ENCODE data around the gene RABL2A.
A peak's percentile ranks its signal among the peaks of the same experiment; 100 is the strongest.
"Not testable (repeated sequence)": the region's sequence is repeated elsewhere in the genome, so short reads cannot be mapped to it uniquely, and the experiment has no call there.

Gene RABL2A

GRCh38 chr2:113598738-113599137 is 28.3 kb upstream of the RABL2A start:
- not testable (repeated sequence) for H3K36me3 ChIP-seq, H3K9ac ChIP-seq, H3K4me3 ChIP-seq, H3K4me1 ChIP-seq, H3K4me2 ChIP-seq, H3K27me3 ChIP-seq, H4K20me1 ChIP-seq, H3K27ac ChIP-seq
- peaks cover 0 to 10% (median 2%) of the 10 kb centered on the region in 11 experiments; a peak in 8 of 22 replicates for H3K9me3 ChIP-seq (replicated peaks in 1 of 11)

GRCh38 chr2:113599208-113599607 is 27.9 kb upstream of the RABL2A start:
- not testable (repeated sequence) for H3K36me3 ChIP-seq, H3K4me1 ChIP-seq, H3K9ac ChIP-seq, H4K20me1 ChIP-seq, H3K4me3 ChIP-seq, H3K27me3 ChIP-seq, H3K27ac ChIP-seq, H3K4me2 ChIP-seq
- peaks cover 0 to 13% (median 3%) of the 10 kb centered on the region in 11 experiments; a peak in 8 of 22 replicates for H3K9me3 ChIP-seq (replicated peaks in 1 of 11)

GRCh38 chr2:113602040-113602769 is 24.9 kb upstream of the RABL2A start:
- H3K36me3 ChIP-seq, H4K20me1 ChIP-seq, H3K4me2 ChIP-seq, H3K27ac ChIP-seq, H3K27me3 ChIP-seq, H3K4me1 ChIP-seq, H3K4me3 ChIP-seq, H3K9ac ChIP-seq: not testable (repeated sequence)
- H3K9me3 ChIP-seq (replicated peaks in 1 of 11): peaks cover 0 to 13% (median 3%) of the 10 kb centered on the region in 11 experiments; a peak in 8 of 22 replicates

- no peak overlapping the region for H3K4me2 ChIP-seq
Observed at GRCh38 chr2:113602869-113603466, 24.1 kb upstream of the RABL2A start.

GRCh38 chr2:113603467-113604084 is 23.5 kb upstream of the RABL2A start:
- Histone ChIP-seq H3K9ac (peak overlapping the region; percentile 49 to 75 (median 69); a peak in 18 of 22 replicates), H3K4me3 (peak overlapping the region; percentile 38 to 65 (median 50); a peak in 18 of 20 replicates), H3K9me3 (replicated peaks in 1 of 11) (peaks cover 0 to 13% (median 3%) of the 10 kb centered on the region in 11 experiments; a peak in 8 of 22 replicates), H3K27ac (peak overlapping the region in 8 of 11 experiments; percentile 48 to 68 (median 63); a peak in 16 of 22 replicates)
- not testable (repeated sequence) for H3K4me2 ChIP-seq, H4K20me1 ChIP-seq, H3K27me3 ChIP-seq, H3K36me3 ChIP-seq, H3K4me1 ChIP-seq

More at GRCh38 chr2:113602869-113603466, 24.1 kb upstream of the RABL2A start:
- Histone ChIP-seq H3K36me3 (no peaks in the 10 kb centered on the region), H3K27me3 (no peaks in the 10 kb centered on the region), H3K4me1 (no peaks in the 10 kb centered on the region), H3K4me3 (peak overlapping the region in 8 of 10 experiments; percentile 38 to 60 (median 48); a peak in 15 of 20 replicates), H4K20me1 (no peaks in the 10 kb centered on the region), H3K27ac (peak overlapping the region in 2 of 11 experiments; percentile 53 to 58; a peak in 5 of 22 replicates), H3K9ac (peak overlapping the region in 9 of 11 experiments; percentile 46 to 62 (median 57); a peak in 7 of 22 replicates), H3K9me3 (replicated peaks in 1 of 11) (peaks cover 0 to 13% (median 3%) of the 10 kb centered on the region in 11 experiments; a peak in 8 of 22 replicates)
- no peak for TF ChIP-seq Cebpa-rat (IDR thresholded peaks at IDR 0.05)

- not testable (repeated sequence) for H3K27me3 ChIP-seq, H4K20me1 ChIP-seq, H3K4me2 ChIP-seq, H3K4me1 ChIP-seq, H3K36me3 ChIP-seq
- H3K9ac ChIP-seq: peak overlapping the region in 9 of 11 experiments; percentile 43 to 75 (median 71); a peak in 16 of 22 replicates
- peak overlapping the region in 8 of 11 experiments; percentile 48 to 68 (median 63); a peak in 14 of 22 replicates for H3K27ac ChIP-seq
- peaks cover 0 to 13% (median 3%) of the 10 kb centered on the region in 11 experiments; a peak in 8 of 22 replicates for H3K9me3 ChIP-seq (replicated peaks in 1 of 11)
- peak overlapping the region; percentile 32 to 65 (median 50); a peak in 18 of 20 replicates for H3K4me3 ChIP-seq
Observed at GRCh38 chr2:113604085-113604477, 23.0 kb upstream of the RABL2A start.

DNA sequence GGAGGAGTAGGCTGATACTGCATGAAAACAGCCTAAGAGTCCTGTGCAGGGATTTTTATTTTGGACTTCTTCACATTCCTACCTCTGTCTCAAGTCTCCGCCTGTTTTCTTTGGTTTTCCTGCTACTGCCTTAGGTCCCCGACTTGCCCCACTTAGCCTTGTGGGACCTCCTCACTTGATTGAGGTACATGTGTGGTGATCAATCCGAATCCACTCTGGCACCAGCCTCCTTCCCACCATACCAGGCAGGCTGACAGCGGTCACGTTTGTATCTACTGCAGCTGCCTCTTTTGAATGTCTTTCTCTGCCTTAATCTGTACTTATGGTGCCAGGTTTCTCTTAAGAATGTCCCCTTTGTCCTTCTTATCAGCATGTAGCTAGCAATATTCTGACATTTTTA is 22.4 kb upstream of the RABL2A start:
- H3K4me2 ChIP-seq, H3K9ac ChIP-seq: not testable (repeated sequence)

GRCh38 chr2:113606036-113606435 is 21.0 kb upstream of the RABL2A start:
- not testable (repeated sequence) for H4K20me1 ChIP-seq, H3K9ac ChIP-seq, H3K27ac ChIP-seq, H3K36me3 ChIP-seq, H3K27me3 ChIP-seq, H3K4me1 ChIP-seq, H3K4me3 ChIP-seq
- H3K4me2 ChIP-seq: peak overlapping the region in 1 of 11 experiments; percentile 35; a peak in 1 of 22 replicates
- peaks cover 0 to 13% (median 3%) of the 10 kb centered on the region in 11 experiments; a peak in 8 of 22 replicates for H3K9me3 ChIP-seq (replicated peaks in 1 of 11)

More for the DNA sequence above, 22.4 kb upstream of the RABL2A start:
- H3K4me3 ChIP-seq, H3K4me1 ChIP-seq, H3K27me3 ChIP-seq, H3K27ac ChIP-seq, H3K36me3 ChIP-seq, H4K20me1 ChIP-seq: not testable (repeated sequence)
- H3K9me3 ChIP-seq (replicated peaks in 1 of 11): peaks cover 0 to 13% (median 3%) of the 10 kb centered on the region in 11 experiments; a peak in 8 of 22 replicates

- H3K4me3 ChIP-seq; H3K27ac ChIP-seq; H3K9me3 ChIP-seq (replicated peaks in 1 of 11); H3K4me1 ChIP-seq; H3K27me3 ChIP-seq; H3K36me3 ChIP-seq; H3K9ac ChIP-seq; H3K4me2 ChIP-seq; H4K20me1 ChIP-seq: not testable (repeated sequence)
Observed at GRCh38 chr2:113609822-113610221, 17.2 kb upstream of the RABL2A start.

DNA sequence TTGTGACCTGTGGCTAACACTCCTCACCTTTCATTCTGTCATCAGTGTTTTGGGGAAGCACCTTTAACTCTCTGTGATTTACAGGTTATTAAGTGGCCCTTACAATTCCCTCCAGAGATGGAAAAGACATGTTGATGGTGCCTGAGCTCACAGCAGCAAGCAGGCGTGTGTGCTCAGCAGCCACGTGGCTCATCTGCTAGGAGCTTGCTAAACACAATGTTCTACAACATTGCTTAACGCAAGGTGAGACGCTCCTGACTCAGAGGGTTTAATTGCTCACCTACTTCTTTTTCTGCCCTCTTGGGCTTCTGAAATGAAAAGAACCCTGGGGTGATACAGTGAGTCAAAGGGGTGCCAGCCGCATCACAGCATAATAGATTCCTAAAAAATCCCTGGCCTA is 6.1 kb upstream of the RABL2A start:
- not testable (repeated sequence) for H3K9ac ChIP-seq; H4K20me1 ChIP-seq; H3K27me3 ChIP-seq; H3K4me3 ChIP-seq; H3K36me3 ChIP-seq; H3K4me2 ChIP-seq; H3K9me3 ChIP-seq (replicated peaks in 1 of 11); H3K27ac ChIP-seq; H3K4me1 ChIP-seq

DNA sequence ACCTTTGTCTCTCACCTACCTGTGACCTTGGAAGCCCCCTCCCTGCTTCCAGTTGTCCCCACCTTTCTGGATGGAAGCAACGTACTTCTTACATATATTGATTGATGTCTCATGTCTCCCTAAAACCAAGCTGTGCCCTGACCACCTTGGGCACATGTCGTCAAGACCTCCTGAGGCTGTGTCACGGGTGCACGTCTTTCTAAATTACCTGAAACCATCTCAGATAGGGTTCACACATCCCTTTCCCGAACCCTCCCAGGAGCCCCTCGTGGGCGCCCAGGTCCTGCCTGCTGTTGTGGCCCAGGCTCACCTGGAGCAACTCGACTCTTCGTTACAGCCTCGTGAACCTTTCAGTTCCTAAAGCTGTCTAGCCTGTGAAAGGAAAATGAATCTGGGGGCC is 1.2 kb upstream of the RABL2A start:
- not testable (repeated sequence) for H4K20me1 ChIP-seq; H3K36me3 ChIP-seq; H3K27me3 ChIP-seq; H3K4me1 ChIP-seq; H3K27ac ChIP-seq; H3K9me3 ChIP-seq (replicated peaks in 1 of 11)
- Histone ChIP-seq H3K4me3 (peak overlapping the region in 5 of 10 experiments; percentile 53 to 70 (median 60); a peak in 5 of 20 replicates), H3K9ac (peak overlapping the region in 1 of 11 experiments; percentile 50; a peak in 1 of 22 replicates), H3K4me2 (peak overlapping the region in 10 of 11 experiments; percentile 30 to 92 (median 67); a peak in 17 of 22 replicates)

DNA sequence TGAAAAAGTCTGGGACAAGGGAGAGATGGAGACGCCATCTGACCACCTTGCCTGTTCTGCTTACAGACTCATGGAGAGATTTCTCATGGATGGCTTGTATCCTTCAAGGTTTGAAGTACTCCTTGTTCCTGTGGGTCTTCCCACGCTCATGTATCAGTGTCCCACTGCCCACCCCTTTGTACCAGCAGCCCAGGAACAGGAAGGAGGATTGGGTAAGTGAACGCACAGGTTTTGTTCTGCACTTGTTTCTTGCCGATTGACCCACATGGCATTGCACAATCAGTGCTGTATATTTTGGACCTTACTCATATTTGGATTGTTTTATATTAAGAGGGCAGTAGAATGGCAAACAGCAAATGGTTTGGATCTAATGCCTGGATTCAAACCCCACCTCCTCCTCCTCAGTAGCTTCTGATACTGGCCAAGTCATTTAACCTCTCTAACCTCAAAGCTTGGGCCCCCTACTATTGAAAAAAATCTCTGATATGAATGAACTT is 5.8 kb downstream of the RABL2A start:
- not testable (repeated sequence) for H3K9me3 ChIP-seq (replicated peaks in 1 of 11); H4K20me1 ChIP-seq; H3K4me1 ChIP-seq; H3K4me3 ChIP-seq; H3K9ac ChIP-seq; H3K4me2 ChIP-seq; H3K27ac ChIP-seq; H3K27me3 ChIP-seq
- H3K36me3 ChIP-seq: peaks cover 0 to 34% (median 7%) of the 10 kb centered on the region in 11 experiments; a peak in 14 of 22 replicates

DNA sequence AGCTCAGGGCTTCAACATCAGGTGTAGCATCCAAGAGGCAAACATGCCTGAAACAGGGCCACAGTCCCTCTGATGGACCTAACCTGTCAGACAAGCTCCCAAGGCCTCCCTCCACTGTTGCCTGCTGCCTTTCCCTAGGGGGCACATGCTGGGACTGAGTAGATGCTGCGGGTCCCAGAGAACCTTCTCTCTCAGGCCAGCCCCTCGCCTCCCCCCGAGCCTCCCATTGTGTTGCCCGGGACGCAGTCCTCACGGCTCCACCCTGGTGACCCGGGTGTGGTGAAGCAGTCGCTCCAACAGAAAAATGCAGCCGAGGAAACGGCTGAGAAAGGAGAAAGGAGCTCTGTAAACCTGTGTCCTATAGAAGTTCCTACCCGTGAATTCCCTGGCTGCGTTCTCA is 8.3 kb downstream of the RABL2A start:
- not testable (repeated sequence) for H3K9me3 ChIP-seq (replicated peaks in 1 of 11); H3K4me1 ChIP-seq; H4K20me1 ChIP-seq; H3K9ac ChIP-seq; H3K27ac ChIP-seq; H3K4me2 ChIP-seq; H3K4me3 ChIP-seq; H3K27me3 ChIP-seq
- peaks cover 0 to 29% (median 7%) of the 10 kb centered on the region in 11 experiments; a peak in 14 of 22 replicates for H3K36me3 ChIP-seq

Data from BLaER1 treated with 17β-estradiol and CSF1 and Interleukin-3, amounts not matched to agents 10 nM and 100 nM (cell line).